Measurements from ENCODE around the gene MAOA.
A peak's percentile ranks its signal among the peaks of the same experiment; 100 is the strongest.
"Not testable (repeated sequence)": the region's sequence is repeated elsewhere in the genome, so short reads cannot be mapped to it uniquely, and the experiment has no call there.

Gene MAOA

DNA sequence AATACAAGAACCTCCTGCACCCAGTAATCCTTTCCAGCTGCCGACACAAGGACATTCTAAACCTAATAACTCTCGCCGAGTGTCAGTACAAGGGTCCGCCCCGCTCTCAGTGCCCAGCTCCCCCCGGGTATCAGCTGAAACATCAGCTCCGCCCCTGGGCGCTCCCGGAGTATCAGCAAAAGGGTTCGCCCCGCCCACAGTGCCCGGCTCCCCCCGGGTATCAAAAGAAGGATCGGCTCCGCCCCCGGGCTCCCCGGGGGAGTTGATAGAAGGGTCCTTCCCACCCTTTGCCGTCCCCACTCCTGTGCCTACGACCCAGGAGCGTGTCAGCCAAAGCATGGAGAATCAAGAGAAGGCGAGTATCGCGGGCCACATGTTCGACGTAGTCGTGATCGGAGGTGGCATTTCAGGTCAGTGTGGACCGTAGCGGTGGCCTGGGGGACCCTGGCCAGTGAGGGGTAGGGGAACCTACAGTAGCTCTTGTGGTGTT, at the start of gene MAOA:
TSS of gene MAOA (plus strand) at position 295 of the 490 bp plus-strand sequence. CDS start at position 338, 43 bp downstream.
- peak; percentile 23 for DNase-seq (ENCODE audit: low read depth)

DNA sequence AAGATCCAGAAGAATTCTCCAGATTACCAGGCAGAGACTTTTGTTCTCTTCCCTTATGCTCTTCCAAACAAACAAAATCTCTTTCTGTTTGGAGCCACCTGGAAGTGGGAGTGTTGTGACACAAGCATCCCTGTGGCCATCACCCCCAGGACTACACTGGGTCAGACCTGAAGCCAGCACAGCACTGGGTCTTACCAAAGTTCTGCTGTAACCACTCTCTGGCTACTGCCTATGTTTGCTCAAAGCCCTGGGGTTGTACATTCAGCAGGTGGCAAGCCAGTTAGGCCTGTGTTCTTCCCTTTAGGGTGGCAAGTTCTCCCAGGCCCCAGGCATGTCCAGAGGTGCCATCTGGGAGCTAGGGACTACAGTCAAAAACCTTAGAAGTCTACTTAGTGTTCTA, 43.7 kb upstream of the MAOA start:
- no peak for DNase-seq (ENCODE audit: low read depth)

GRCh38 chrX:43615660-43616059, 40.4 kb upstream of the MAOA start:
- DNase-seq (ENCODE audit: low read depth) = no peak

- DNase-seq (ENCODE audit: low read depth) = no peak
Measured at GRCh38 chrX:43618366-43619205, 37.5 kb upstream of the MAOA start.

DNA sequence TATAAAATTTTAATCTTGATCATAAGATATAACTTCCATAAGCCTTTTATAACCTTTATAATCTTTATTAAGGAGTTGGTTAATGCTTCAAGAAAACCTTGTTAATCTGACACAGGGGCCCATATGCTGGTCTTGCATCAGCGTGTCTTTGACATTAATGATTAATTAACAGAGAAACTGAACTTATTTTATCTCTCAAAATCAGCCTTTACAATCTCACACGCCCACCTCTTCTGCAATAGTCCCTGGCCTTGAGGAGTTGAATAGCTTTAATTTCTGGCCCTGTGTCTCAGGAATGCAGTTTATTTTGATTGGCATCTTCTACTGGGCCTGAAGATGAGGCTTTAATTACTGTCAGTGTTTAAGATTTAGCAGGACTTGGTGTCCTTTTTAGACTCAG, 36.2 kb upstream of the MAOA start:
- not testable (repeated sequence) for DNase-seq (ENCODE audit: low read depth)

DNA sequence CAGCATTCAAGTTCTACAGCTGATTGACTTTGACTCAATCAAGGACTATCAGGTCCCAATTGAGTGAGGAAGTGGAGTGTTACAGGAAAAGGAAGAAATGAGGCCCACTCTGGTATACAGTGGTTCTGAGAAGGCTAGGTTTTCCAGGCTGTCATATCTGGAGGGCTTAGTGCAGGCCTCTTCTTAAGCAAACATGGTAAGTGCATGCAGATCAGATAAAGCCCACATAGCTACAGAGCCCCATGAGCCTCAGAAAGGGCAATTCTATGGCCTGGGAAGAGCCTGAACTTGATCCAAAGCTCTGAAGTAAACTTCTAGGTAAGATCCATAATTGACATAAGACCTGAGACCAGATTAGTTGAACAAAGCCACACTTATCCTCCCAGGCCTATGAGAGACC, 29.0 kb upstream of the MAOA start:
- no peak for DNase-seq (ENCODE audit: low read depth)

DNA sequence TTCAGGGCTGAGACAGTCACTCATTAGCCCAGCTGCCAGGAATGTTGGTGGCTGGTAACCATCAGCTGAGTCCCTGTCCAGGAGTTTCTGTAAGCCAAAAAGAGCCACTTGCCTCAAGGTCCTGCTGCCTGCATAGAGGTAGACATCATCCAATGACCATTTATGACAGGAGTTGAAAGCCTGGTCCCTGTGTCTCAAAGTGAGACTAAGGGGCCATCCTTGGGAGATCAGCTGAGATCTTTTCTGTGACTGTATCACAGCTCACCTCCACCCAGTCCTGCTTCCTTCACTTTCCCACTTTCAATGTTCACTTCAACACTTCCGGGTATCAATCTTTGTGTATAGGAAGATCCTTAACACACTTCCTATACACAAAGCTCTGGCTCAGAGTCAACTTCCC, 28.4 kb upstream of the MAOA start:
- DNase-seq (ENCODE audit: low read depth) = no peak

DNA sequence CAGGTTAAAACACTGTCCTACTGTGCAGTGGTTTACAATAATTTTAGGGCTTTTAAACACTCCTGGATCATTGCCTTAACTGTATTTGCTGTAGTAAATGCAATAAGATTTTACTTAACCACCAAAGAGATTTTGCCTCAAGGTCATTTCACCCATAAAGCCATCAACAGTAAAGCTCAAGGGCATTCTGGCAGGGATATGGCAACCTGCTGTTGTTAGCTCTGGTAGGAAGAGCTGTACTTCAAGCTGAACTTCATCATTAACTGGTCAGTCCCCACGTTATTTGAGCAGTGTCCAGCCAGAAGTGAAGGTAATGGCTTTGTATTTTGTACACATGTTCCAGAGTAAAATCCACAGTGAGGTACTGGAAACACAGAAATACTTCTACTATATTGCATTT, 26.9 kb upstream of the MAOA start:
- no peak for DNase-seq (ENCODE audit: low read depth)

GRCh38 chrX:43631841-43632240, 24.3 kb upstream of the MAOA start:
- no peak for DNase-seq (ENCODE audit: low read depth)

- no peak for DNase-seq (ENCODE audit: low read depth)
Measured at GRCh38 chrX:43633081-43633480, 23.0 kb upstream of the MAOA start.

DNA sequence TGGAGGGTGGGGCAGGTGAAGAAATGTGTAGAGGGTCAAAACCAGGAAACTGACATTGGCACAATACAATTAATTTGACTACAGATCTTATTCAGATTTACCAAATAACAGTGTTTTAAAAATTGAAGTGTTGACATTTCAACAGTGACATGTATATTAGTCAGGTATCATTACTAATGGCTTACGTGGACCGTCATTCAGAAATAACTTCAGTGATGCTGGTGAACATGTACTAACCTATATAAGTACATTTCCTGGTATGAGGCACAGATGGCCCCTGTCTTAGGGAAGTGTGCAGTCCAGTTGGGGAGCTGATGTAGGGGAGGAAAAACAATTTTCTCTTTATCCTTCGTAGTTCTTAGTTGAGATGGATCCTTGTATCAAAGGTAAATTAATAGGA, 22.3 kb upstream of the MAOA start:
- DNase-seq (ENCODE audit: low read depth) = no peak

DNA sequence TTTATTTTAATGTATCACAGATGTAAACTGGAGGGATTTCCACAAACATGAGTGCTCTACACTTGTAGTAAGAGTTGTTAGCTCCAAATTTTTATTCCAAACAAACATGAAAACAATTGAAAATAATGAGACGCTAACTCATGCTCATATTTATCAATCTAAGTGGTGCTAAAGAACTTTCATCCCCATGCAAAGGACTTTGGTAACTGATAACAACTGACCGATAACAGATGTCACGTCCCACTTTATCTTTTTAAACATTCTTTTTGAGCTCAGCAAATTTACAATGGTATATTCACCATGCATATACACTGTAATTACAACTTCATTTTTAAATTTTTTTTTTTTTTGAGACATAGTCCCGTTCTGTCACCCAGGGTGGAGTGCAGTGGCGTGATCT, 15.6 kb upstream of the MAOA start:
- no peak for DNase-seq (ENCODE audit: low read depth)

DNA sequence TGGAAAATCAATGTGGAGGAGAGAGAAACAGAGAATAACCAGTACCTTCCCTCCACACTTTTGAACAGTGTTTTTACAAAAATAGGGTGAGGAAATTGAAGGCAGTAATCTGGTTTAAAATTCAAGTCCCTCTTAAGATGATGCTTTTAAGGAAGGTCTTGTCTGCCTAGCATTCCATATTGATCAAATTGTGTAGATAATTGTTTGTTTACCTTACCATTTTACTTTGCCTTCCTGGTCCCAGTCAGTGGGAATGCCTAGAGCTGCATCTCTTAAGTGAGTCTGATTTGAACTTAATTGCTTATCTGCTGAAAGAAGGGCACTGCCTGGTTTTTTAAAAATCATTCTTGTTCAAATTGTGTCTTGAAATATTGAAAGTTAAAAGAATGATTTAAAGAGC, 14.4 kb upstream of the MAOA start:
- DNase-seq (ENCODE audit: low read depth) = no peak

DNA sequence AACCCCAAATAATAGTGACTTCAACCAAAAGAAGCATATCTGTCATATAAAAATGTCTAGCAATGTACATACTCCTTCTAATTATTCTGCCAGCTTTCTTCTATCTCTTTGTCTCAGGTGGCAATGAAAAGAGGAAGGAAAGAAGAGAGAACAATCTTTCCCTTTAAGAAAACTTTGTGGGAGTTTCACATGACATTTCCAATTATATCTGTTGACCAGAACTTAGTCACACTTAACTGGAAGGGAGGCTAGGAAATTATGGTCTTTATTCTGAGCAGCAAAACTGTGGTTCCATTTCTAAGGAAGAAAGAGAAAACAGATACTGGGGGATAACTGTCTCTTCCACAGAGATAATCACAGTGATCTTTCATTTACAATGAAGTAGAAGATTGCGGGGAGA, 12.9 kb upstream of the MAOA start:
- DNase-seq (ENCODE audit: low read depth) = no peak

DNA sequence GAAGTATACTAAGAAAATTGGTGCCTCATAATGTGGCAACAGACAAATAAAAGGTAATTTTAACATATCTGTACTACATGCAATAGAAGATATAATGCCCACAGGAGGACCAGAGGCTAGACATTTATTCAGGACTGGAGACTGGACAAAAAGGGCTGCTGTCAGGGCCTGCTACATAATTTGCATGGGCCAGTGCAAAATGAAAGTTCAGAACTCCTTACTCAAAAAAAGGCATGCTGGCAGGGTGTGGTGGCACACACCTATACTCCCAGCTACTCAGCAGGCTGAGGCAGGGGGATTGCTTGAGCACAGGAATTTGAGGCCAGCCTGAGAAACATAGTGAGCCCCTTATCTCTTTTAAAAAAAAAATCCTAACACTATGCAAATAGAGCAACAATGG, 12.4 kb upstream of the MAOA start:
- DNase-seq (ENCODE audit: low read depth) = no peak

- no peak for DNase-seq (ENCODE audit: low read depth)
Measured at GRCh38 chrX:43644124-43644701, 11.9 kb upstream of the MAOA start.

- DNase-seq (ENCODE audit: low read depth) = no peak
Measured at GRCh38 chrX:43646800-43647199, 9.3 kb upstream of the MAOA start.

DNA sequence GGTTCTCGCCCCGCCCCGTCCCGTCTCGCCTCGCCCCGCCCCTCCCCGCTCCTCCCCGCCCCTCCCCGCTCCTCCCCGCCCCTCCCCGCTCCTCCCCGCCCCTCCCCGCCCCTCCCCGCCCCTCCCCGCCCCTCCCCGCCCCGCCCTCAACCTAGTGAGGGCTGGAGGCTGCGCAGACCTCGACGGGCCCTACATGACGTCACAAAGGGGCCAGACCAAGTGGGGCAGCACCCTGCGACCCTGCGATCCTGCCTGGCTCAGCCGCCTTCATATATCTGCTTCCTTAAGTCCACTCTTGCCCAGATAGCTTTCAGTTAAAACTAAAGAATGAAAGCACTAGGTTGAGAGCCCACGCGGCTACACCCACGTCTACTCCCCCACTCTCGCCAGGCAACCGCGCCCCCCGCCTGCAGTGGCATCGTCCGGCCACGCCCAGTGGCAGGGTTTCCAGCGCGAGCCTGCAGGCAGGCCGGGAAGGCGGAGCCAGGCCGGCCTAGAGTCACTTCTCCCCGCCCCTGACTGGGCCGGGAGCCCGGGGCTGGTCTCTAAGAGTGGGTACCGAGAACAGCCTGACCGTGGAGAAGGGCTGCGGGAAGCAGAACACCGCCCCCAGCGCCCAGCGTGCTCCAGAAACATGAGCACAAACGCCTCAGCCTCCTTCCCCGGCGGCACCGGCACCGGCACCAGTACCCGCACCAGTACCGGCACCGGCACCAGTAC, 1.5 kb upstream of the MAOA start:
- DNase-seq (ENCODE audit: low read depth) = peak; percentile 74

- no peak for DNase-seq (ENCODE audit: low read depth)
Measured at GRCh38 chrX:43655151-43656004, 721 bp upstream of the MAOA start.

- no peak for DNase-seq (ENCODE audit: low read depth)
Measured at GRCh38 chrX:43657671-43658070, 1.6 kb downstream of the MAOA start.

GRCh38 chrX:43661521-43662240, 5.6 kb downstream of the MAOA start:
- DNase-seq (ENCODE audit: low read depth) = no peak

Data from stimulated activated CD4-positive, alpha-beta T cell treated with anti-CD3 and anti-CD28 coated beads, Interleukin-2, amount 100 ng/mL, for 4 hours (primary cell).